Measurements from ENCODE around the gene SEC31A.

The SEC31A gene

DNA sequence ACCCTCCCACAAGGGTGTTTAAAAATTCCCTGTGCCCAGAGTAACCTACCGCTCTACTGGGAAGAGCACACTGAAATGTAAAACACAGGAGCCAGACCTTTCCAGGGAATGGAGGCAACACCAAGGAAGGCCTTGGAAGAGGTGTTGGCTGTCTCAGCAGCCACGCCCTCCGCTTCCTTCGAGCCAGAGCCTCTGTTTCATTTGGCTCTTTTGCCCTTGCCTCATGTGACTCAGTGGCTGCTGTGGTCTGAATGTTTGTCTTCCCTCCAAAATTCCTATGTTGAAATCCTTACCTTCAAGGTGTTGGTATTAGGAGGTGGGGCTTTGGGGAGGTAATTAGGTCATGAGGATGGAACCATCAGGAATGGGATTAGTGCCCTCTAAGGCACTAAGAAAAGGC, 103.6 kb downstream of the SEC31A start:
- no peaks in the 10 kb centered on the region for H3K9me3 ChIP-seq (ENCODE audit: control insufficient read depth in 1 of 2, low read length in 2 of 2)
- H3K4me3 ChIP-seq (ENCODE audit: low read depth in 1 of 2, low read length in 2 of 2): no peak overlapping the region
- peaks cover 10 to 48% of the 10 kb centered on the region in 2 donors for H3K4me1 ChIP-seq (ENCODE audit: control insufficient read depth in 1 of 2, insufficient read depth in 2 of 2, low read length in 2 of 2)
- H3K36me3 ChIP-seq (ENCODE audit: control insufficient read depth in 1 of 2, insufficient read depth in 2 of 2, low read length in 2 of 2): no peaks in the 10 kb centered on the region
- no peaks in the 10 kb centered on the region for H3K27me3 ChIP-seq (ENCODE audit: low read depth, low read length)
- no peak overlapping the region for H3K27ac ChIP-seq (ENCODE audit: low read length)

DNA sequence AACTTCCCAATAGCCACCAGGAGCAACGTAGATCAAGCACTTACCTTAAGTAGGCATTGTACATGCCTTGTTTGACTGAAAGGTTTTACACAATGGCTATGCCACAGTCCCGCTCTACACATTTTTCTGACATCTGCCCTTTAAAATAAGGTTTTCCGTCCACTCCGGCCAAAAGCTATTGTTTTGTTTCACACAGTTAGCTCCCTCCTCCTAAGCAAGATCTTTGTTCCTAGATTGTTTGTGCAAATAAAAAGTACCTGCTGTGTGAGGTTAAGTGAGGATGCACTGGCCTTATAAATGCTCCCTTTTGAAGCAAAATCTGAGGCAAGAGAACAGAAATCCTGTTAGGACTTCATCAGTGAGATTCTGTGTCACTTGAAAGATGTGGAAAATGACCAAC, 104.1 kb downstream of the SEC31A start:
- no peaks in the 10 kb centered on the region for H3K36me3 ChIP-seq (ENCODE audit: control insufficient read depth in 1 of 2, insufficient read depth in 2 of 2, low read length in 2 of 2)
- H3K9me3 ChIP-seq (ENCODE audit: control insufficient read depth in 1 of 2, low read length in 2 of 2): no peaks in the 10 kb centered on the region
- H3K27me3 ChIP-seq (ENCODE audit: low read depth, low read length): no peaks in the 10 kb centered on the region
- H3K4me3 ChIP-seq (ENCODE audit: low read depth in 1 of 2, low read length in 2 of 2): no peak overlapping the region
- peaks cover 10 to 52% of the 10 kb centered on the region in 2 donors for H3K4me1 ChIP-seq (ENCODE audit: control insufficient read depth in 1 of 2, insufficient read depth in 2 of 2, low read length in 2 of 2)
- no peak overlapping the region for H3K27ac ChIP-seq (ENCODE audit: low read length)

DNA sequence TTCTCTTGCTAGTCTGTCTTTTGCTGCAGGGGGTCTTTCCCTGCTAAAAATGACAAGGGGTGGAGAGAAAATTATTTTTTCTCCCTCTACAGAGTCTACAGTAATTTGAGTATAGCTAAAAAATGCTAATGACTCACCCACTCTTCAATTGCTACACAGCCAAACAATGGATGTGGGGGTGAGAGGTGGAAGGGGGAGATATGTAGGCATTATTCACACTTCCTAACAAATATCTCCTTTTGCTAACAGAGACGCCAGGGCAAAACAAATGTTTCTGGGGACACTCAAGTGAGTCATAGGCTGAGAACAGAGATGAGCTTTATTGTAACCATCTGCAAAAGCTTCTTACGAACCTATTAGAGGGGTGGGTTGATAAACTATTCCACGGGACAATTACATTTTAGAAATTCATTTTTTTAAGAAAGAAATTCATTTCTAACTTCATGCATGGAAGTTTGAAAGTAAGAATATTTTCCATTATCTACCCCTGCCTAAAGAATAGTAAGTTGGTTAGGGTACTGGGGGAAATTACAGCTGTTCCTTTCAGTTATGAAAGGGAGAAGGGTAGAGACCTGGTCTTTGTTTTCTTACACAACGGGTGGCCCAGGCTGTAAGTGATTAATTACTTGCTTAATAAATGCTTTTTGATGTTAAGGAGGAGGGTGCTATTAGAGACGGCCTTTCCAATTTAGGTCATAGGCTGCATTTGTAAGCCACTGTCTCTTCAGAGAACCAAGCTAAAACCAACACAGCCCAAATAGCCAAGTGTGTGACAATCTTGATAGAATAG, 105.1 kb downstream of the SEC31A start:
- H3K27ac ChIP-seq (ENCODE audit: low read length): no peak overlapping the region
- H3K27me3 ChIP-seq (ENCODE audit: low read depth, low read length): no peaks in the 10 kb centered on the region
- no peaks in the 10 kb centered on the region for H3K36me3 ChIP-seq (ENCODE audit: control insufficient read depth in 1 of 2, insufficient read depth in 2 of 2, low read length in 2 of 2)
- peaks cover 10 to 61% of the 10 kb centered on the region in 2 donors for H3K4me1 ChIP-seq (ENCODE audit: control insufficient read depth in 1 of 2, insufficient read depth in 2 of 2, low read length in 2 of 2)
- H3K9me3 ChIP-seq (ENCODE audit: control insufficient read depth in 1 of 2, low read length in 2 of 2): no peaks in the 10 kb centered on the region
- no peak overlapping the region for H3K4me3 ChIP-seq (ENCODE audit: low read depth in 1 of 2, low read length in 2 of 2)

DNA sequence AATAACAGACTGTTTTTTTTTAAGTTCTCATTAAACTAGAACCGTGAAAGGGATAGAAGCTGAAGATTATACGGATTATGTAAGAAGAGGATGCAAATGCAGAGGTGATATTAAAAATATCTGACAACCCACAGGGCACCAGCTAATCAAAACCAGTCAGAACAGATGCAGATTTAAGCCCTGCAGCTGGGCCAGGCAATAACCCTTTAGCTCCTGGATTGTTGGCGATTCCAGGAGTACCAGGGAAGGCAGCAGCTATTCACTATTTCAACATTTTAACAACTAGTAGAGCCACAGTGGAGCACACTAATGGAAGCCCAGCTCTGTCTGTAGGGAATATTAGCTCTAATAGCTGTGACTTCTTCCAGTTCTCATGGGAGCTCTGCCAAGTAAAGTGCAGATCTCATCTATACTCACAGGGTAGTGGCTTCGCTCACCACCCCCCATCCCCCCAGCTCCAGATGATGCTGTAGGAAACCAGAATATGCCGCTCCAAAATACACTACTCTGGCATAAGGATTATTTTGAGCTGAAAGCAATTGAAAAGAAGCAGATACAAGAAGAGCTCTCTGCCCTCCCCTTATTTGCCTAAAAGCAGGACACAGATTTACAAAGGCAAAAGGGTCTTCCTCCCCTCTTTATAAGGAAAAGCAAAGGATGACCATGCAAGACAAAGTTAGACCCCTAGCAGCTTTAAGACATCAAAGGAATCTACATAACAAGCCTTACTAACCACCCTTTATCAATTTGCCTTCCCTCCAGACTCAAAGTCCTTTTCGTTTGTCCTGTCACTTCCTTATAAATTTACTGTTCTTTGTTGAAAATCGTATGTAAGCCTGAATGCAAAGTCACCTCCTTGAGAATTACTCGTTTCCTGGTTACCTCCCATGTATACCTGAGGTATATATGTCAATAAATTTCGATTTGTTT, 106.0 kb downstream of the SEC31A start:
- Histone ChIP-seq H3K27ac (ENCODE audit: low read length) (no peak overlapping the region), H3K9me3 (ENCODE audit: control insufficient read depth in 1 of 2, low read length in 2 of 2) (no peaks in the 10 kb centered on the region), H3K4me3 (ENCODE audit: low read depth in 1 of 2, low read length in 2 of 2) (peak overlapping the region in 1 of 2 donors; percentile 5), H3K36me3 (ENCODE audit: control insufficient read depth in 1 of 2, insufficient read depth in 2 of 2, low read length in 2 of 2) (no peaks in the 10 kb centered on the region), H3K4me1 (ENCODE audit: control insufficient read depth in 1 of 2, insufficient read depth in 2 of 2, low read length in 2 of 2) (peaks cover 10 to 69% of the 10 kb centered on the region in 2 donors), H3K27me3 (ENCODE audit: low read depth, low read length) (no peaks in the 10 kb centered on the region)

DNA sequence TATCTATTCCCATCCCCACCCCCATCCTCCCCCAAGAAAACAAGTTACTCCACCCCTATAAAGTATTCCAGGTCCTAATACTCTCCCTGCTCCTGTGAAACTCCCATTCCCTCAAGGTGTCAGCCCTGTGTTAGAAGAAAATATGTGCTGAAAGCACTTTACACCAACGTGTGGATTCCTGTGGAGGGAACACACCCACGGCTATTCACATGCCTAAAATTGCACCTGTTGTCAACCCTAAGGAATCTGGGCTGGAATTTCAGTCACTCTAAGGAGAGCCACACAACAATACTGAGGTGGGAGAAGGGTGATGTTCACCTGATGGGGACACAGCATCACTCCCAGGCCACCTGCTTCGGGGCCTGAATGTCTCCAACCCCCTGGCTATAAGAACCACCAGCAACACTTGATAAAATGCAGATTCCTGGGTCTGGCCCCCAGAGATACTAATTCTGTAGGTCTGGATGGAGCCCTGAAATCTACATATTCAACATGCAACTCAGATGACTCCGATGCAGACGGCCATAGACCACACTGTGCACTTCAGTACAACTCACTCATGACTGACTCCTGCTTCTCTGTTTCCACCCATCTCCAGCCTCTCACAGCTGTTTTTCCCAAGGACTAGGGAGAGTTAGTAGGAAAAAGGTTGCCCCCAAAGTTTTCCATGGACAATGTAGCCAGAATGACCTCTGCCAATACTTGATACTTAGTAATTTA, 108.2 kb downstream of the SEC31A start:
- Histone ChIP-seq H3K27ac (ENCODE audit: low read length) (no peak overlapping the region), H3K4me3 (ENCODE audit: low read depth in 1 of 2, low read length in 2 of 2) (no peak overlapping the region), H3K27me3 (ENCODE audit: low read depth, low read length) (no peaks in the 10 kb centered on the region), H3K4me1 (ENCODE audit: control insufficient read depth in 1 of 2, insufficient read depth in 2 of 2, low read length in 2 of 2) (peaks cover 10 to 52% of the 10 kb centered on the region in 2 donors), H3K36me3 (ENCODE audit: control insufficient read depth in 1 of 2, insufficient read depth in 2 of 2, low read length in 2 of 2) (no peaks in the 10 kb centered on the region), H3K9me3 (ENCODE audit: control insufficient read depth in 1 of 2, low read length in 2 of 2) (no peaks in the 10 kb centered on the region)

DNA sequence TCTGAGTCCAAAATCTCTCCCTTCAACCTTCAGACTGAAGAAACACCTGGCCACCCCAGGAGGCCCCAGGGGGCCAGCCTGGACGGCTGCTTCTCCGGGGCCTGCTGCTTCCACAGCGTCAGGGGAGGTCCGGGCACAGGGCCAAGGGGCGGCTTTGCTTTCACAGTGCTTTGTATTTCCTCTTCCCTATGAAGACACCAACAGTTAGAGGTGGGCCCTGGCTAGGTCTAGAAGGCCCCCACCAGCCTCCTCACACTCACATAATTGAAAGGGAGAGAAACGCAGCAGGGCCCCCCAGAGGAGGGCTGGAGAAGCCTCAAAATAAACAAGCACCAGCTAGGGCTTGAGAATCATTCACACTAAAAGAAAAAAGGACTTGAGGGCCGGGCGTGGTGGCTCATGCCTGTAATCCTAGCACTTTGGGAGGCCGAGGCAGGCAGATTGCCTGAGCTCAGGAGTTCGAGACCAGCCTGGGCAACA, 110.2 kb downstream of the SEC31A start:
- Histone ChIP-seq H3K27ac (ENCODE audit: low read length) (no peak overlapping the region), H3K36me3 (ENCODE audit: control insufficient read depth in 1 of 2, insufficient read depth in 2 of 2, low read length in 2 of 2) (no peaks in the 10 kb centered on the region), H3K9me3 (ENCODE audit: control insufficient read depth in 1 of 2, low read length in 2 of 2) (no peaks in the 10 kb centered on the region), H3K4me3 (ENCODE audit: low read depth in 1 of 2, low read length in 2 of 2) (no peak overlapping the region), H3K27me3 (ENCODE audit: low read depth, low read length) (no peaks in the 10 kb centered on the region), H3K4me1 (ENCODE audit: control insufficient read depth in 1 of 2, insufficient read depth in 2 of 2, low read length in 2 of 2) (peaks cover 10 to 36% of the 10 kb centered on the region in 2 donors)

DNA sequence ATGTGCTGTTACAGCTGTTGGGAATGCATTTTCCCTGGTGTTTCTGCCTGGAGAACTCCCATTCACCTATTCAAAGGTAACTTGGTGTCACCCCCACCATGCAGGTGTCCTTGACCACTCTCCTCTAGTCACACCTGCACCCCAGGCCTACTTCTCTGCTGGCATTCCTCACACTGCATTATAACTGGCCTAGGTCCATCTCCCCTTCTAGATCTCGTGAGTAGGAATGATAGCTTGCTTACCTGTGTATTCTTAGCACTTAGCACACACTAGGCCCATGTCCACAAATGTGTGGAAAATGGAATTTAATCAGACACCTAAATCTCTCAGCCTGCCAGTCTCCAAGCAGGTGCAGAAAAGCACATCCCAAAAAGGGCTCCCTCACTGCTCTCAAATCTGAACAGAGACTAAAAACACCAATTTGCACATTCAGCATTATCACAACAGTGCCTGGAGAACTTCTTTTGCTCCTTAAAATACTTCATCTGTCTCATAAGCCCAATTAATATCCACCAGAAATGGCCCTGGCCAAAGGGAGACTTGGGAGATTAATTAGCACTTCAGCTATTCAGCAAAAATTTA, 110.7 kb downstream of the SEC31A start:
- Histone ChIP-seq H3K27me3 (ENCODE audit: low read depth, low read length) (no peaks in the 10 kb centered on the region), H3K27ac (ENCODE audit: low read length) (no peak overlapping the region), H3K9me3 (ENCODE audit: control insufficient read depth in 1 of 2, low read length in 2 of 2) (no peaks in the 10 kb centered on the region), H3K4me1 (ENCODE audit: control insufficient read depth in 1 of 2, insufficient read depth in 2 of 2, low read length in 2 of 2) (peaks cover 9 to 30% of the 10 kb centered on the region in 2 donors), H3K36me3 (ENCODE audit: control insufficient read depth in 1 of 2, insufficient read depth in 2 of 2, low read length in 2 of 2) (no peaks in the 10 kb centered on the region), H3K4me3 (ENCODE audit: low read depth in 1 of 2, low read length in 2 of 2) (no peak overlapping the region)

DNA sequence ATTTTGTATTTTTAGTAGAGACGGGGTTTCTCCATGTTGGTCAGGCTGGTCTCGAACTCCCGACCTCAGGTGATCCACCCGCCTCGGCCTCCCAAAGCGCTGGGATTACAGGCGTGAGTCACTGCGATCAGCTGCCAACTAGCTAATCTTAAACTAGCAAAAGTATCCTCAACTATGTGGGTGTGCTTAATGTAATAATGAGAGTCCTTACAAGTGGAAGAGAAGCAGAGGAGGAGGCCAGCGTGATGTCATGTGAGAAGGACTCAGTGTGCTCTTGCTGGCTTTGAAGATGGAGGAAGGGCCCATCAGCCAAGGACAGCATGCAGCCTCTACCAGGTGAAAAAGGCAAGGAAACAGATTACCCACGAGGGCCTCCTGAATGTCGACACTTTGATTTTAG, 111.9 kb downstream of the SEC31A start:
- no peak overlapping the region for H3K27ac ChIP-seq (ENCODE audit: low read length)
- no peaks in the 10 kb centered on the region for H3K36me3 ChIP-seq (ENCODE audit: control insufficient read depth in 1 of 2, insufficient read depth in 2 of 2, low read length in 2 of 2)
- no peaks in the 10 kb centered on the region for H3K27me3 ChIP-seq (ENCODE audit: low read depth, low read length)
- H3K4me1 ChIP-seq (ENCODE audit: control insufficient read depth in 1 of 2, insufficient read depth in 2 of 2, low read length in 2 of 2): peaks cover 0 to 22% of the 10 kb centered on the region in 2 donors
- no peaks in the 10 kb centered on the region for H3K9me3 ChIP-seq (ENCODE audit: control insufficient read depth in 1 of 2, low read length in 2 of 2)
- H3K4me3 ChIP-seq (ENCODE audit: low read depth in 1 of 2, low read length in 2 of 2): no peak overlapping the region

DNA sequence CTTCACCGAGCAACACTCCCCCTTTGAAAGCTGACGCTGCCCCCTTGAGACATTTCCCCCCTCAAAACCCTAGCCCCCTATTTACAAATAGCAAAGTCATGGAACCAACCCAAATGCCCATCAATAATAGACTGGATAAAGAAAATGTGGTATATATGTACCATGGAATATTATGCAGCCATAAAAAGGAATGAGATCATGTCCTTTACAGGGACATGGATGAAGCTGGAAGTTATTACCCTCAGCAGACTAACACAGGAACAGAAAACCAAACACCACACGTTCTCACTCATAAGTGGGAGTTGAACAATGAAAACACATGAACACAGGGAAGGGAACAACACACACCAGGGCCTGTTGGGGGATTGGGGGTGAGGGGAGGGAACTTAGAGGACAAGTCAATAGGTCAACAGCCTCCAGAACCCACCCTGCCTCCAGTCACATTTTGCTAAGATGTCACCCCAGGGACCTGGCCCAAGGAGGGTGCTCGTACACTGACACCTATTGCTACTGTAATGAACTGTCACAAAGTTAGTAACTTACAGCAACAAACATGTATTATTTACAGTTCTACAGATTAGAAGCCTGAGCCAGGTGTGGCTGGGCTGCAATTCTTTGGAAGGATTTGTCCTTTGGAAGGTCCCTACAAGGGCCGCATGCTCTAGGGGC, 113.0 kb downstream of the SEC31A start:
- Histone ChIP-seq H3K9me3 (ENCODE audit: control insufficient read depth in 1 of 2, low read length in 2 of 2) (no peaks in the 10 kb centered on the region), H3K4me3 (ENCODE audit: low read depth in 1 of 2, low read length in 2 of 2) (no peak overlapping the region), H3K4me1 (ENCODE audit: control insufficient read depth in 1 of 2, insufficient read depth in 2 of 2, low read length in 2 of 2) (peaks cover 0 to 22% of the 10 kb centered on the region in 2 donors), H3K36me3 (ENCODE audit: control insufficient read depth in 1 of 2, insufficient read depth in 2 of 2, low read length in 2 of 2) (no peaks in the 10 kb centered on the region), H3K27me3 (ENCODE audit: low read depth, low read length) (no peaks in the 10 kb centered on the region), H3K27ac (ENCODE audit: low read length) (no peak overlapping the region)

DNA sequence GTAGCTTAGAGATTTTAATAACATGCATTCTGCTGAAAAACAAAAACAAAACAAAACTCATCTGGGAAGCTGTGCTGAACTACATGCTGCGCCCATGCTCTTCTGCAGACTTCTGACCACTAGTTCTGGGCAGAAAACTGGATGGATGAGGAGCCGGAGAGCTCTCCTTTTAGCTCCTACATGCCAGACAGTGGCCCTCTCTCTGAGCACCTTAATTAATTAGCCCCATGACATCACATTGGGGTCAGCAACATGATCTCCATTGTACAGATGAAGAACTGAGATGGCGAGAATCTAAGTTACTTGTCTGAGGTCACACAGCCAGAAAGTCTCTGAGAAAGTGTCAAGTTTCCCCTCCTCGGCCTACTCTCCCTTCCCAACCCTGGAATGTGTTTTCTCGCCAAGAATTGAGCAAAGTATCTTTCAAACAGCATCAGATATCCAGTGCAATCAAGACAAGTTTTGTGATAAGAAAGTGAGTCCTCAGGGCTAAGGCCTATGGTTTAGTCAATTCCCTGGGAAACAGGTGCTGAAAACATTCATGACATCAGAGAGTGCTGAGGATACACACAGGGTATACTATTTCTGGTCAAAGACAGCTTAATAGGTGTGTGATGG, 113.9 kb downstream of the SEC31A start:
- Histone ChIP-seq H3K27ac (ENCODE audit: low read length) (no peak overlapping the region), H3K4me1 (ENCODE audit: control insufficient read depth in 1 of 2, insufficient read depth in 2 of 2, low read length in 2 of 2) (peaks cover 0 to 20% of the 10 kb centered on the region in 2 donors), H3K36me3 (ENCODE audit: control insufficient read depth in 1 of 2, insufficient read depth in 2 of 2, low read length in 2 of 2) (no peaks in the 10 kb centered on the region), H3K9me3 (ENCODE audit: control insufficient read depth in 1 of 2, low read length in 2 of 2) (no peaks in the 10 kb centered on the region), H3K27me3 (ENCODE audit: low read depth, low read length) (no peaks in the 10 kb centered on the region), H3K4me3 (ENCODE audit: low read depth in 1 of 2, low read length in 2 of 2) (no peak overlapping the region)
